Epithelial cell of esophagus (primary cell): ENCODE measurements around the gene SKIDA1.
A peak's percentile ranks its signal among the peaks of the same experiment; 100 is the strongest.

Experiments used
- DNase-seq: peaks from one replicate; pipeline ENCODE4 v3.0.0; 2010; ENCODE audit warnings: low read depth
- H3K4me3 ChIP-seq: 2 replicates; pipeline ENCODE4 v1.5.1; 2011; ENCODE audit warnings: mild to moderate bottlenecking, low read length, control low read depth
- CTCF ChIP-seq: IDR thresholded peaks from 2 replicates; pipeline ENCODE4 v1.5.1; 2011; ENCODE audit warnings: low read depth, mild to moderate bottlenecking, low read length, control low read depth, inconsistent platforms; ENCODE audit not compliant: insufficient read depth; ENCODE audit errors: missing control alignments

SKIDA1 gene

GRCh38 chr10:21523557-21524008 is 1.9 kb downstream of the SKIDA1 start:
- H3K4me3 ChIP-seq = no peak overlapping the region
- no peak for TF ChIP-seq CTCF
- no peak for DNase-seq

- no peak for DNase-seq
- TF ChIP-seq CTCF = no peak
- H3K4me3 ChIP-seq = no peak overlapping the region
Measured at GRCh38 chr10:21522631-21523406, 2.7 kb downstream of the SKIDA1 start.

GRCh38 chr10:21521751-21522533 is 3.5 kb downstream of the SKIDA1 start:
- DNase-seq = no peak
- H3K4me3 ChIP-seq = no peak overlapping the region
- TF ChIP-seq CTCF = no peak

- no peak for TF ChIP-seq CTCF
- H3K4me3 ChIP-seq = no peak overlapping the region
Measured at GRCh38 chr10:21520949-21521348, 4.5 kb downstream of the SKIDA1 start.

GRCh38 chr10:21520509-21520908 is 5.0 kb downstream of the SKIDA1 start:
- DNase-seq = no peak
- no peak for TF ChIP-seq CTCF
- no peak overlapping the region for H3K4me3 ChIP-seq

More at GRCh38 chr10:21520949-21521348, 4.5 kb downstream of the SKIDA1 start:
- no peak for DNase-seq

- no peak for TF ChIP-seq CTCF
- peak; percentile 48 for DNase-seq
- peak overlapping the region; percentile 44 for H3K4me3 ChIP-seq
Measured at GRCh38 chr10:21519941-21520436, 5.5 kb downstream of the SKIDA1 start.
